ENCODE data around the gene SPEM3.

- TF ChIP-seq POLR2AphosphoS5 (IDR thresholded peaks at IDR 0.05), result no peak
- no peak for TF ChIP-seq CTCF (IDR thresholded peaks at IDR 0.05)
Measured at GRCh38 chr17:7440113-7440833, 11.6 kb downstream of the SPEM3 start.
